ENCODE measurements around the gene CCNQ.

Gene CCNQ

DNA sequence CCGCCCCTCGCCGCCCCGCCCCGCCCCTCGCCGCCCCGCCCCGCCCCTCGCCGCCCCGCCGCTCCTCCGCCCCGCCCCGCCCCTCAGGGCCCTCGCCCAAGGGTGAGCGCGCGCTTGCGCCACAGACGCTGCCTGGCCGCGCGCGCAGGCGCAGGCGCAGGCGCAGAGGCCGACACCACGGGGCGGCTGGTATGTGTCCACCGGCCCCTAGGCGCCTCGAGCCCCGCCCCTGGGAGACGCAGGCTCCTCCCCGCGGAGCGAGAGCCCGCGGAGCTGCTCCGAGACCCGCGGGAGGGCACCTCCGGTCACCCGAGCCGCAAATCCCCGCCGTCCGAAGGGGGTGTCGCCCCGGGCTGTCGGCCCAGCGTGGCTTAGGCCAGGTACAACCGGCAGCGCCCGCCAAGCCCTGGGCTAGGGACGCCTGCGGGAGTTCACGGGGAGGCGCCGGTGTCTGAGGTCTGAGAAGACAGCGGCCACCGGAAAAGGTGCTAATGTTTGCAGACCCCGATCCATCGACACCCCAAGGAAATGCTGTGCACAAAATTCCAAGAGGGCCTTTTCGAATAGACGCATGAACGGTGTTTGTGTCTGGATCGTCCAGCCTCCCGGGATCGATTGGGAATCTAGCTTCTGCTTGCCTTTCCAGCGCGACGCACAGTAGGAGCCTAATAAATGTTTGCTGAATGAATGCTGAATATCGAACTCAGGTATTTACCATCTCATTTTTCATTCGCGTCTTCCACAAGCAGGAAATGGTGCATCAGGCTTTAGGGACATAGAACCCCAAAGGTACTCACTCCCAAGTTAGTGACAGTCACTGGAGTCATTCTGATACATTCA lies 473 bp upstream of the CCNQ start:
- in situ Hi-C loops (cut with MboI; ENCODE audit: low sequenced_read_pairs), result no loop called here

DNA sequence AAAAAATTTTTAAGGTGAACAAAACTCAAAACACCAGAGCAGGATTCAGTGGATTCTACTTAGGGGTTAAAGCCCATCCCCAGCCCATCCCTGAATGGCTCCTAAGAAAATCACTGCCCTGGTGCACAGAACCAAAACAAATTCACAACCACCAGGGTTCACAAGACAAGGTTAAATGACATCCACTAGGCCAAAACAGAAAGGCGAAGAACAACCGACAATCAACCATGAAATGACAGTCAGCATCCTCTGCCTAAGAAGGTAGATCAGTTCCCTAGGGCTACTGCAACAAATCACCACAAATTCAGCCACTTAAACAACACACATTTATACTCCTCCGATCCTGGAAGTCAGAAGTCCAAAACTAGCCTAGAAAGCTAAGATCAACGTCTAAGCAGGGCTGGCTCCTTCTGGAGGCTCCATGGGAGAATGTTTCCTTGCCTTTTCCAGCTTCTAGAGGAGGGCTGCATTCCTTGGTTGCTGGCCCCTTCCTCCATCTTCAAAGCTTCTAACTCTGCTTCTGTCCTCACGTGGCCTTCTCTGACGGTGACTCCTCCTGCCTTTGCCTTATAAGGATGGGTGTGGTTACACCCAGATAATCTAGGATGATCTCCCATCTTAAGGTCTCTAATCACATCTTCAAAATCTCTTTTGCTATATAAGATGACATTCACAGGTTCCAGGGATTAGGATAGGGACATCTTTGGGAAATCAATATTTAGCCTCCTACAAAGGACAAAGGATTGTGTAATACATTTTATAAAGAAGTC lies 1.8 kb downstream of the CCNQ start:
- in situ Hi-C loops (cut with MboI; ENCODE audit: low sequenced_read_pairs), result no loop called here

DNA sequence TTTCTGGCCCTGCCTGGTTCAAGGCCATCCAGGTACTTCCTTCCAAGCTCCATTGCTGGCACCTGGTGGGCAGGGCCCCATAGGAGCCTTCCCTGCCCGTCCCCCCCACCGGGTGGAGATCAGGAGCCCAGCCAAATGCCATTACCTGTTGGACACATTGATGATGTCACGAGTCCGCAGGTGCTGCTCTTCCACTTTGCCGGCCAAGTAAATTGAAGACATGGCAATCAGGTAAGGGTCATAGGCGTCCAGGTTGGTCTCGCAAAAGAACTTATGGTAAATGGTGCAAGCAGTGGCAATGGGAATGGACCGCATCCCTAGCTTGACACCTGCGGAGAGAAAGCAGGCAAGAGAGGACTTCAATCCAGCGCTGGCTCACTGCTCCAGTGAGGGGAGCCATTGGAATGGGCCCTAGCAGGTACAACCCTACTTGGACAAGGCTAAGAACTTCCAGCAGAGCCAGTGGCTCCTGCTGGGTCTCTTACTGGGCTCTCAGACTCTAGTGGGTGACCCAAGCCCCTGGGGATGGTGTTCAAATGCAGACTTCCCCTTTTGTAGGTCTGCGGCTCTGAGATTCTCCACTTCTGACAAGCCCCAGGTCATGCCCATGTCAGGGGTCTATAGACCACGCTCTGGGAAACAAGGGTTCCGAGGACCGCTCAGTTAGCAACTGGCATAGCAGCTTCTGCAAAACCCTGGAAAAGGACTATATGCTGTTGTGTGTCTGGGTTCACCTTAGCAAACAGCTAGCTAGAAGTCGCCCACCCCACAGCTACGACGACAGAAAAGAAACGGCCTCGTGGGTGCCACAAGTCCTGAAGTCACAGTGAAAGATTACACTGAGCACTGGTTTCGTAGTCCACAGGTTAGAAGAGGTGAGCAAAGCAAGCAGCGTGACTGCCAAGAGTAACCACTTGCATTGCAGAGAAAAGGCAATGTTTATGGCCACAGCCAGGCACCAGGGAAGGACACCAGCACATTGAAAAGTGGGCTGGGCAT lies 2.8 kb downstream of the CCNQ start:
- in situ Hi-C loops (cut with MboI; ENCODE audit: low sequenced_read_pairs), result no loop called here

DNA sequence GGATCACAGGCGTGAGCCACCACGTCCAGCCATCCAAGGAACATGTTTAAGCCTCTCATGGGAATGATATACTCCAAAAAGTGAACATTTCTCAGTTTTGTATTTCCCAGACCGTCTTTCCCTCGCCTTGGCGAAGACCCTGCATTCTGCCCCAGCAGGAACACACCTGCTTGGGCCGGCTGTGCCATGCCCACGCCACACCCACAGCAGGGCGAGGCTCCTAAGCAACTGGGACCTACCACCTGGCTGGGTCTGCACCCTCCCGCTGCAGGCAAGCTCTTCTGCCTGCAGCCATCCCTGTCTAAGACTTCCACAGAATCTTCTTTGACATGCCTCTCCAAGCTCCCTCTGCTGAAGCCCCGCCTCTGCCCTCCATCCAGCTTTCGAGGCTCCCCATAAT lies 3.6 kb downstream of the CCNQ start:
- in situ Hi-C loops (cut with MboI; ENCODE audit: low sequenced_read_pairs), result no loop called here

DNA sequence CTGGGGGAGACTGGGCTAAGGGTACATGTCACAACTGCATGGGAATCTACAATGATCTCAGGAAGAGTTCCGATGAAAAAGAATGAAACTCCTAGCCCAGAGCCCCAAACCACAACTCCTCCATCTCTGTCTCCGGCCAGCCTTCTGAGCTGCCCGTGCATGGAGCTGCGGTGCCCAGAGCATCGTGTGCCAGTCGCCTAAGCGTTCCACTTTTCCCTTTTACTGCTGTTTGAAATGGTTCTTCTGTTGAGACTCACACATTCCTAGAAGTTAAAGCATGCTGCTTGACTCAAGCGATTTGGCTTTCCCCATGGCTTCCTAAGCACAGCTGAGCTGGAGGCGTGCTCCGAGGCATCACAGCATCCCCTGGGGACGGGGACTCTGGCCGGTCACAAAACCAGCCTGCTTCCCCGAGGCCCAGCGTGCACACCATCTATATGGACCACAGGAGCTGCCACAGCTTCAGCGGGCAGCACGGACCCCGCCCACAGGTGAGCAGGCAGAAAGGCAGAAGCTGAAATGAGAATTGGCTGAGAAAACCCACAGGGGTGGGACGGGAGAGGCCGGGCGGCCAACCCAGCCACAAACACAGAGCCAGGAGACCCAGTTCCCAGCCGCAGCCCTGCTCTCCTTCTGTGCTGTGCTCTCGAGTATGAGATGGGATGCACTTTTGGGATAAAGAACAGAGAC lies 5.0 kb downstream of the CCNQ start:
- in situ Hi-C loops (cut with MboI; ENCODE audit: low sequenced_read_pairs), result no loop called here

DNA sequence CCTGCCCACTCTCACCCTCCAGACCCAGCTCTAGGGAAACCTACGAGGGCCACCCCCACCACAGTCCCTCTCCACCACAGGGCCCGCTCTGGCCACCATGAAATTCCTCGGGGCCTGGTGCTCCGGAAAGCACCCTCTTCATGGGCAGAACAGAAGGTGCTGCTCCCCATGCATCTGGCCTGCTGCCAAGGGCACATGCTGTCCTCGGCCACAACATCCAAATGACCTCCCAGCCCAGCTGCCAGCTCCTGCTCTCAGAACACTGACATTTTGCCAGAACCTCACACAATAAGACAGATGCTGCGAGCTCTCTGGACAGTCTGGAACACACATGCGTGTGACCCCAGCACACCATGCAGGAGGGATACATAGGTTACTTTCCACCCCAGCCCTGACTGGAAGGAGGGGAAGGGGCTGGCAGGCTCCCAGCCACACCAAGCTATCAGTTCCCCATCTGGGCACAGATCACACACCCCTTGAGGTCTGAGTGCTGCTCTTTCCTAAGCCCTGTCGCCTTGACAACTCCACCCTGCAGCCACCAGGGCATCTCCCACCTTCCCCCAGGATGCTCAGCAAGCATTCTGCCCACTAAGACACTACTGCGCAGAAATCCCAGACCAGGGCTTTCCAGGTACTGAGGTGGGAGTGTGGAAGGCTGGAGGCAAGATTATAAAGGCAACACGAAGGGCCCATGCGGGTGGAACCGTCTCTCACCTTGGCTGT lies 5.8 kb downstream of the CCNQ start:
- in situ Hi-C loops (cut with MboI; ENCODE audit: low sequenced_read_pairs), result no loop called here

DNA sequence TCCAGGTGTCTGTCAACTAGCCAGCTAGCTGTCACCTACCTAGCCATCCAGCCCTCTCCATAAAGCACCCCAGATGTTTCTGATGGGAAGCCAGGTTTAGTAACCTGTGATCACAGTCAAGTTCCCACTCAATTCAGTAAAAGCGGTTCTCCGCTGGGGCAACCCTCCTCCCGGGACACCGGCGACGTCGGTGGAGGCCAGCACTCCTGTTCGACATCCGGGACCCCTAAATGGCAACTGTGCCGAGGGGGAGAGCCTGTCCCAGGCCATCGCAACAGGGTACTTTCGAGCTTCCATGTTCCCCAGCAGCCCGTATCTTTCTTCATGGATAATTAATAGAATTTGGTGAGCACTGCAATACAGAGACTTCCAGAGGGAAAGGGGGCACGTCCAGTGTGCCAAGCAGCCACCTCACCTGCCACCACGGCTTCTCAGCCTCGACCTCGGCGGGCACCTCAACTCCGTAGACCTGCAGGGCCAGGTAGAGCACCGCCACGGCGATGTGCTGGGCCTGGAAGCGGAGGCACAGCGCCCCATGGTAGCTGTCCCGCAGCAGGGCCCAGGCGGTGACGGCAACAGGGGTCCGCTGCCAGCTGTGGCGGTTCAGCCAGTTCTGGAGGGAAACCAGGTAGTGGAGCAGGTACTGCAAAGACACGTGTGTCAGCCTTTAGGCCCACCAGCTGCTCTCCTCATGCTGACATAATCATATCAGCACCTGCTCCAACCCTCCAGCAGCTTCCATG lies 6.7 kb downstream of the CCNQ start:
- in situ Hi-C loops (cut with MboI; ENCODE audit: low sequenced_read_pairs), result no loop called here

DNA sequence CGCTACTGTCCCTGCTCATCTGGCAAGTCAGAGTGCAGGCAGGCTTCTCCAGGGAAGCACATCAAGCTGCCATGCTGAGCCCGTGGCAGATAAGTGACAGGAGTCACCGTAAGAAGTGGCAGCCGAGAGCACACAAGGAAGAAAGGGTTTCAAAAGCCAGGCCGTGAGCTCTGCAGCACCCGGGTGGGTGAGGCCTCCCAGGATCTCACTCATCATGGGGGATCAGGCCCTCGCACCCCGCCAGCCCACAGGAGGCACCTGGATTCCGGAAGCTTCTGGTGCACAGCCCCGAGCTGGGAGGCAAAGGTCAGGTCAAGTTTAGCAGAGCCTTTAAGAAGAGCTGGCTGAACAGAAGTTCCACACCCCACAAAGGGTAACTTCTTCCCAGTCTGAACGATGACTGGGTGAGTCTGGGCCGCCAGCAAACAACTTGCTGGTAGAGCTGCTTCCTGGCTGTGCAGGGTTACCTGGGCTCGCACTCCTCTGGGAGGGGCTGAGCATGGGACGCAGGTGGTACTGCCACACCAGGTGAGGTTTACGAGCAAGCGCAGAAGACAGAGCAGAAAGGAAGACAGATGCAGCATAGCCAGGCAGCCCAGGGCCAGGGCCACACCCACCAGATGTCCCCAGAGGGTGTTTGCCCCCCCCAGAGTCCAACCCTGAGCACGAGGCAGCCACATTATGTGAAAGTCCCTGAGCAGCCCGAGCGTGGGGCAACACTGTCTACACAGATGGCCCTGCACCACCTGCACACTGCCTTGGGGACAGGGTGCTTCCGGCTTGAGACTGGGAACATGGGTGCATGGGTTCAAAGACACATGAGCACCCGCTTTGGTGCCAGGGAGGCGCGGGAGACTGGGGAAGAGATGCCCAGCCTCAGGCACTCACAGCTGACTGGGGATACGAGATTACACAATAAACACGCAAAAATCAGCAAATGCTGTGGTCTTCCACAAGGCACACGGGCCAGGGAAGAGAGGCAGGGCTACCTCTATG lies 7.7 kb downstream of the CCNQ start:
- in situ Hi-C loops (cut with MboI; ENCODE audit: low sequenced_read_pairs), result no loop called here

DNA sequence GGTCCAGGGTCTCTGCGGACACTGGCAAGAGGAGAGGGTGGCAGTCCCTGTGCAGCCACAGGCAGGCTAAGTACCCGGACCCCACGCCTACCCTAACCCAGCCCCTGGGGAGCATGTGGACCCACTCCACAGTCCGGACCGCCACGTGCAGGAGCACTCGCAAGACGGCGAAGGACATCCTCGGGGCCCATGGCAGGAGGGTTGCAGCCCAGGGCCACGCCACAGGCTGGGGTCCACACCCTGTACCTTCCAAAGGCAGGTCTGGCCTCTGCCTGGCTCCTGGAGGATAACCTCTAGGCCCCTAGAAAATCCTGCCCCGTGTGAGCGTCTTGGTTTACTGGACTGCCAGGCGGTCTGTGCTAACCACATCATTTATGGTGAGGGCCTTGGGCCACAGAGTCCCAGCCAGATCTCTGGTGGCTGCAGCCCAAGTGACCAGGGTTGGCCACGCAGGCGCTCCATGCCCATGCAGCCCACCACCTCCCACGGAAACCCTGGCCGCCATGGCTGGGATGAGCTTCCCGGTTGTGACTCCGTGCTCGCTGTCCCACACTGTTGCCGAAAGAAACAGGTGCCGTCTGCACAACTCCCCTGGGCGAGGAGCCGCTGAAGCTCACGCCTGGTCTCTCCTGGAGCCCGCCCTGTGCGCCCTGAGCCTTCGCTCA lies 10.0 kb downstream of the CCNQ start:
- in situ Hi-C loops (cut with MboI; ENCODE audit: low sequenced_read_pairs), result no loop called here

DNA sequence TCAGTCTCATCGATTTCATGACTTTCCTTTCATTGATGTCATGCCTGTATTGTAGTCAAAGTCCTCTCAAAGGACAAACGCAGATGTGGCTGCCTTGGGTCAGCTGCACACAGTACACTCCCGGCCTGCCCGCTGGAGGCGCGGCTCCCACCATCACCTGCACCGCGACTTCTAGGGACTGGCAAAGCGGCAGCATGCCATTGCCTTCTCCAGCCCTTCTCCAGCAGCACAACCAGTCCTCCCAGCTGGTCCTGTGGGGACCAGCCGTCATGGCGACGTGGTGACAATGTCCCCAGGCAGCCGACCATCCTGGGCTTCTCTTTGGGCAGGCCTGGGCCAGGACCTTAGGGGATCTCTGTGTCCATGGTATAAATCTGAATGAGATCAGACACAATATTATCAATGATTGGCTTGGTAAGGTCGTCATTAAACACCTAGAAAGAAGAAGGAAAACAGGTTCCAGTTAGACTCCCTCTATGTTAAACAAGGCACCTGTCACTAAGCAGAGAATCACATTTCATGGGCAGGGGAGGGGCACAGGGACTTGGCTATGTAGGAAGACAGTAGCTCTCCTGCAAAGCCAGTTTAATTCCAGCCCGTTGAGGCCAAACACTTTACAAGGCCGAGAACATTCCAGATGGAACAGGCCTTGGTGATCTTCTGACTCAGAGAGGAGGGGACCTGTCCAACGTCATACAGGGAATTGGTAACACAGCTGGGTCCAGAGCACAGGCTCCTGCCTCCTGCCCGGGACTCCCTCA lies 10.7 kb downstream of the CCNQ start:
- in situ Hi-C loops (cut with MboI; ENCODE audit: low sequenced_read_pairs), result no loop called here

DNA sequence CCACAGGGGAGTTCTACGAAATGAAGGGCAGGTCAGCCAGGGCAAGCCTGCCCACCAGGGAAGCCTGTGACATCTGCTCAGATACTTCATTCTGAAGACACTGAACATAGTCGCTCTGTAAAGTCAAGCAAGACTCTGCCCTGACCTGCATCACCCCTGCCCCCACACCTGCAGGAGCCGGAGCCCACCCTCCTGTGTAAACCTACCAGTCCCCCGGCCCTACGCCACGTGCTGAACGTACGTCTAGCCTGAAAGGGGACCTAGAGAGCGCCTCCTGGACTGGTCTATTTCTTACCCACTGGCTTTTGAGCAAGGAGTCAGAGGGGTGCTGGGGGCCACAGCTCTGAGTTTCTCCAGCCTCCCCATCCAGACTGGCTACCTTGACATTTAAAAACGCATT lies 11.6 kb downstream of the CCNQ start:
- in situ Hi-C loops (cut with MboI; ENCODE audit: low sequenced_read_pairs), result no loop called here

DNA sequence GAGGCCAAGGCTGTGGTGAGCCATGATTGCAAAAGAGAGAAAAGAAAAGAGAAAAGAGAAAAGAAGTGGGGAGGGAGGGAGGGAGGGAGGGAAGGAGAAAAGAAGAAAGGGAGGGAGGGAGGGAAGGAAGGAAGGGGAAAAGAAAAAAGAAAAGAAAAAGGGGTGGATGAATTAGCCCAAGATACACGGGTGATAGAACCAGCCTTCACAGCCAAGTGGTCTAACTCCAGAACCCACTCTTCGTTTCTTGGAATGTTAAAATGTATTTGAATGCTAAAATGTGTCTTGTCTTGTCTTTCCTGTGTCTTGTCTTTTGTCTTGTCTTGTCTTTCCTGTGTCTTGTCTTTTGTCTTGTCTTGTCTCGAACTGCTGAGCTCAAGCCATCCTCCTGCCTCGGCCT lies 13.1 kb downstream of the CCNQ start:
- in situ Hi-C loops (cut with MboI; ENCODE audit: low sequenced_read_pairs), result no loop called here

DNA sequence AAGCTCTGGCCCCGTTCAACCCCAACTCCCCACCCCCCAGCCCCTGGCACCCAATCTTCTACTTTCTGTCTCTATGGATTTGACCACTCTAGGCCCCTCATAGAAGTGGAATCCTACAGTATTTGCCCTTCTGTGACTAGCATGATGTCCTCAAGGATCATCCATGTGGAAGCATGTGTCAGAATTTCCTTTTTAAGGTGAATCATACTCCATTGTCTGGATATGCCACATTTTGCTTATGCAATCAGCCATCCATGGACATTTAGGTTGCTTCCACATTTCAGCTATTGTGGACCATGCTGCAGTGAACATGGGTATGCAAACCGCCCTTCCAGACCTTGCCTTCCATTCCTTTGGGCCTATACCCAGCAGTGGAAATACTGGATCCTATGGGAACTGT lies 15.5 kb downstream of the CCNQ start:
- in situ Hi-C loops (cut with MboI; ENCODE audit: low sequenced_read_pairs), result no loop called here

DNA sequence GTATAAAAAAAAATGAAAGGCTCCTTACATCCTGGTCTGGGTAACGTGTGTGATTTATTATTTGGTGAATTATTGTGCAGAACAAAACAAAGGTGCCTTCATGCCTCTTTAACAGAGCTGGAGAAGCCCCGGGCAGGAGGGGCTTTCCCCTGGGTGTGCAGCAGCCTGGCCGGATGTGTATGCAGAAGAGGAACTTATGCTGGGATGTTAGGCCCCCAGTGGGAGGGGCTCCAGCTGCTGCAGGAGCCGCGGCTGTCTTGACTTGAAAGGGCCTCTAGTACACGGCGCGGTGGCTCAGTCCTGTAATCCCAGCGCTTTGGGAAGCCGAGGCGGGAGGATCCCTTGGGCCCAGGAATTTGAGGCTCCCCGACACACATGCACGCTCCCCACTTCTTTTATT lies 16.0 kb downstream of the CCNQ start:
- in situ Hi-C loops (cut with MboI; ENCODE audit: low sequenced_read_pairs), result no loop called here

DNA sequence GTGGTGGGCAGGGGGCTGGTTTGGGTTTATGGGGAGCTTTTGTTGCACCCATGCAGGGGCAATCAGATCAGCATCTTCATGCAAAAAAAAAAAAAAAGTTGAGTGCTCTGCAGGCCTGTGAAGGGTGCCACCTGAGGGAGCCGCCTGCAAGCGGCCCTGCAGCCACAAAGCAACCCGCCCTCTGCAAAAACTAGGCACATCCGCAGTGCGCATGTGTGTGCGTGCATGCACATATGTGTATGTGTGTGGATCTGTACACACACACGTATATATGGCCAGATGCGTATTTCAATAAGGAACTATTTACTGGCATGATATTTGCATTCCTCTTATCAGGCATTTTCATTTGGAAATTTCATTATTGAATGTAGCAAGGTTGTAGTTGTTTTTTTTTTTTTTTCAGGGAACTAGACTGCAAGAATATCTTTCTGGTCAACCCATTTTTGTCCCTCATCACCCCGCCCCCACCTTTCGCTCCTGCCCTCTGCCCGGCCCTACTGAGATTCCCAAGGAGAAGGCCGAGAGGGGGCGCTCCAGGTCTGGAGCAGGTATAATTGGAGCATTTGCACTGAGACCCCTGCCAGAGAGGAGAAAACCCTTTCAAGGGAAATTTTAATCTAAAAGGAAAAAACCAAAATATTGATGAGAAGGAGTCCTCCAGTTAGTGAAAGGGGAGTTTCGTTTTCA lies 18.1 kb downstream of the CCNQ start:
- in situ Hi-C loops (cut with MboI; ENCODE audit: low sequenced_read_pairs), result no loop called here

DNA sequence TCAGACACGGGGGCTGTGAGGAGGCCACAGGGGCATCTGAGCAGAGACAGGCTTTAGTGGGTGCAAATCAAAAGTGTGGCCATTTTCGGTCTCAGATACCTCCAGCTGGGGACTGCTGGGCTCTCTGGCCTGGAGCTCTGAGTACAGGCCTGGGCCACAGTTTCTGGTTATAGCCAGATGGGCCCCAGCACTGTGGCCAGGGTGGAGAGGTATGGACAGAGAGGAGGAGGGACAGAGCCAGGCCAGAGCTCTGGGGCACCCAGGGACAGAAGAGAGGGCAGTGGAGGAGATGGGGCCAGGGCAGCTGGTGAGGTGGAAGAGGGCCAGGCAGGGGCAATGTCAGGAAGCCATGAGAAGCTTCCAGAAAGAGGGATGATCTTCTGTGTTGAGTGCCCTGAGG lies 20.1 kb downstream of the CCNQ start:
- in situ Hi-C loops (cut with MboI; ENCODE audit: low sequenced_read_pairs), result no loop called here

Measured in hTERT RPE-1 (cell line).